Activated effector memory CD4-positive, alpha-beta T cell treated with anti-CD3 and anti-CD28 coated beads, Interleukin-2, amount 50 U/mL, for 16 hours (primary cell): ENCODE data around the gene LRMDA.

Source experiments
- DNase-seq: peaks from one replicate; pipeline ENCODE4 v3.0.0-alpha.2; 2020

LRMDA gene

DNA sequence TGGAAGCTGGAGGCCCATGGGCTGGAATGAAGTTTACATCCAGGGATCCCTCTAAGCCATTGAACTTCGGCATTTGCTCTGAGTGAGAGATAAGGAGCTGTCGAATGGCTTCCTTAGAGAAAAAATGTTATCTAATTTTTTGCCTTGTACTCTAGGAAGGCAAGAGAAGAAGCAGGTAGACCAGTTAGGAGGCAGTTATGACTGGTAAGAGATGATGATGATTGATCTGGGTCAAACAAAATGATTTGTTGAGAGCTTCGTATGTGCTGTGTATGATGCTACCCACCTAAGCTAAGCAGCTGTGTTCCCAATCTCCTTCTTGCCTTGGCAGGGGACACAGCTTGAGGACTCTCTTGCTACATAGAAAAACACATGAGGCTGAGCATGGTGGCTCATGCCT is 370.2 kb downstream of the LRMDA start:
- no peak for DNase-seq

DNA sequence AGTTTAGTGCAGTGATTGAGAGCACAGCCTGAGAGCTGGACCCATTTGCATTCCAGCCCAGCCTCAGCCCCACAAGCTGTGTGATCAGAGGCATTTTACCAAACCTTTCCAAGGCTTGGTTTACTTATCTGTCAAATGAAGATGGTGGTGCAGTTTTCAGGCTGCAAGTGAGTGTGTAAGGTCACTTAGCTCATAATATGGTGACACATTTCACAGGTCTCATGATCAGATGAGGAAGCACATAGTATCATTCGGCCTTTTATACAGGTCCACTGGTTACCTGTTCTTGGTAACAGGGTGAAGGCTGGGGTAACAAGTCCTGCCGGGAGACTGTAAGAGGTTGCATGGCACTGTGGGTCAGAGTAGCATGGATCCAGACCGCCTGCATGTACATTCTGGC is 371.7 kb downstream of the LRMDA start:
- no peak for DNase-seq

DNA sequence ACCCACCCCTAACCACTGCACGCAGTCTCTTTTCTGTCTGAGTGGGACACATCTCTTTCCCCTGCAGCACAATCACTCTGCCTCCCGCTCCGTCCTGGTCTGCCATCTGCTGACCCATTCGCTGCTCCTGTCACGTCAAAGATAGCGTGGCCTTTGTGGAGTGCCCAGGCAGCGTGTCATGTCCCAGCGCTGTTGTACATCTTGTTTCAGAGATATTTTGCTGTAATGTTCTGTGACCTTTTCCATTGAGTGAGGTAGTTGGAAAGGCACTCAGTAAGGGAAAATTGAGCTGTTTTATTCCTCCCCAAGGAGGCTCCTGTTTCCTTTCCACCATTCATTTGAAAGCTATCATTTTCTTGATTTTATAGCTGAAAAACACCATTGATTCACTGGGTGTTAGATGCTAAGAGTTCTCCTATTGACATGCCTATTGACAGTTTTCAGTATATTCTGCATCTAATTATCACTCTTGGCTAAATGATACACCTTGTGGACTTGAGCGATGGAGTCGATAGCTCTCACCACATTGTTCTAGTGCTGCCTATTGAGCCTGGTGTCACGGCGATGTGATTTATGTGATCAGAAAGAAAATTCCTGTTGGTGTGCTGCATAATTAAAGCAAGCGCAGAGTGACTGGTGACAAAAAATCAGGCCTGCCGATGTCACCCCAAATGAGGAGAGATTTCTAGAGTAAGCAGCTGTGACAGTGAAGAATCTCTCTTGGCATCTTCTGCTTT is 372.6 kb downstream of the LRMDA start:
- no peak for DNase-seq

- DNase-seq = no peak
Measured at GRCh38 chr10:75806186-75806585, 374.8 kb downstream of the LRMDA start.

DNA sequence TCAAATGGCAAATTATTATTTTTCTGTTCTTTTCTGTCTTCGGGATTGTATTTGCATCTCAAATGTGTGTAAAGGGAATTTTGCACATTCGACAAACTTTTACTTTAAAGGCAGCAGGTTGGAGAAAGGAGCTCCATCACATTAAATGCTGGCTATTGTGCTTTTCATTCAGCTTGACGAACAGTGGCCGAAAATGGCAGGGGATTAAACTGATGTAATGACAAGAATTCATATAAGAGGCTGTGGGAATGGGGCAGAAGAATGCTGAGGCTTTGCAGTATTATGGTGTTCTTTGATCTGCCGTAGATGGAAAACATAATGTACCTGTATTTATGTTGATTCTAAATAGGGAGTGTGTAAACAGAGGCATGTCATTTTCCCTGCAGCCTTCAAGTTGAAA is 376.0 kb downstream of the LRMDA start:
- DNase-seq = no peak

DNA sequence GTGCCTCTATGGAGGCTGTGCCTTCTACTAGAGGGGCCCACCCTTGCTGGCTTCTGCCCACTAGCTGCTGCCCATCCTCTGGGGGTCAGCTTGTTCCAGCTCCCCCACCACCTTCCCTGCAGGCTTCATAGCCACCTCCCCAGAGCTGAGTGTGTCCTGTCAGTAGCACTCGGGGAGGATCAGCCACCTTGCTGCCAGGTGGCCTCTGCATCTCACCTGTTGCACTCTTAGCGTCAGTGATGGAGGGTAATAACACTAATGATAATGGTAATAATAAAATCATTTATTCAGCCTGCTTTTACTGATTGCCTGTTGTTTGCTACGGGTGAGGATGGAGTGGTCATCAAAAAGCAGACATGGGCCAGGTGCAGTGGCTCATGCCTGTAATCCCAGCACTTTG is 377.6 kb downstream of the LRMDA start:
- no peak for DNase-seq

DNA sequence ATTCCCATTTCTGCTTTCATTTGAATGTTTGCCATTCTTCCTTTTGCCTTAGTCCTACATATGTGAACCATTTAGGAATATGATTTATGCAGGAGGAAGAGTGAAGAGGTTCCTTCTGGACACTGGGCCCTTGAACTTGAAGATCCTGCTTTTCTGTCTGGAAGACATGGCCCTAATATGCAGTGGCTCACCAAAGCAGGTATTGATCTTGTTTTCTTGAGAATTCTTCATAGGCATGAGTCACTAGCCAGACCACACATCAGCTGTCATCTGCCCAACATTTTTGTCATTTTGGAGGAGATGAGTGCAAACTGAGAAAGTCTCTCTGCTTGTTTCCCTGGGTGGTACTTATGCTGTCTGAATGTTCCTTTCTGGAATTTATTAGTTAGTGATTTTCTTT is 382.6 kb downstream of the LRMDA start:
- no peak for DNase-seq

DNA sequence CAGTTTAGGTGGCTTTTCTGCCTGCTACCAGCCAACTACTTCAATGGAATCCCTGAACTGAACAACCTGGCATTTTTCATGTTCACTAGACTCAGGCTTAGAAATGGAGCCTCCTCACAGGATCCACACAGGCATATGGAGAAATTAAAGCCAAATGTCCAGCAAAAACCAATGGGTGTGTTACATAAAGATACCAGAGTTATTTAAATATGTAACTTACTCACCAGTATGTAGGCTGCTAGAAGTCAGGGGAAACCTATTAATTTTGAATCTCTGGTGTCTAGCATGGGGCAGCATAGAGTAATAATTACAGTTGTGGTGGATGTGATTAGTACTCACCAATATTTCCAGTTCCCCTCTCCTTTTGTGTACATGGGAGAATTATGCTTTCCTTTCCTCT is 383.6 kb downstream of the LRMDA start:
- DNase-seq = no peak

GRCh38 chr10:75817198-75817597 is 385.8 kb downstream of the LRMDA start:
- no peak for DNase-seq

DNA sequence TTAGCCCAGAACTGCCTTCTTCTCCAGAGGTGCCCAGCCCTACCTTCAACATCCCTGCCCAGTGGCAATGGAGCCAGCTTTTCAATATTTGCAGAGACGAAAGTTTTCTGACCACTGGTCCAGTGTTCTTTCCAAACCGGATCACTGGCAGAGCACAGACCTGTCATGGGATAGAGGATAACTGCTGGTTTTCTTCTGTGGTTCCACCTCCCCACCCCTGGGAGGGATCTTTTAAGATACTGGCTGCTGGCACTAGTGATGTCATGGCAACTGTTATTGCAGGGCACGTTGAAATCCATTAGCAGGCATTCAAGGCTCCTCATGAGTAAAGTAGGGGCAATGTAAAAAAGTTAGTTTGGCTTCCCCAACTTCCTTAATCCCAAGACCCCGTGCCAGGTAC is 387.1 kb downstream of the LRMDA start:
- no peak for DNase-seq

GRCh38 chr10:75825235-75825634 is 393.8 kb downstream of the LRMDA start:
- DNase-seq = no peak

DNA sequence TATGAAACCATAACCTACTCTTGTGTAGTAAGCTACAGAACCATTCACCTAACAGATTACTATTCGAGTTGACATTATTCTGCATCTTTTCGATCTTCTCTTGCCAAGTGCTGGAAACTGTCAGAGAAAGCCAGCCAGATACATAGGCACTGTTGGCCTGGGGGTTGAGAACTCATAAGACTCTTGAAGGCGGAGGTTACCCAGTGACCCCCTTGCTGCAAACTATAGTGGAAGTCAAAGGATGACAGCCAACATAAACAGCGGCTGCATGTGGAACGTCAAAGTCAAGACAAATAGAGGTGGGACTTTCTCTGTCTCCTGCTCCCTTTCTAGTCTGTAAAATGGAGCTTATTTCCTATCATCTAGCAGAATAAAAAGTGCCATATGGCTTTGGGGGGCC is 394.2 kb downstream of the LRMDA start:
- no peak for DNase-seq

DNA sequence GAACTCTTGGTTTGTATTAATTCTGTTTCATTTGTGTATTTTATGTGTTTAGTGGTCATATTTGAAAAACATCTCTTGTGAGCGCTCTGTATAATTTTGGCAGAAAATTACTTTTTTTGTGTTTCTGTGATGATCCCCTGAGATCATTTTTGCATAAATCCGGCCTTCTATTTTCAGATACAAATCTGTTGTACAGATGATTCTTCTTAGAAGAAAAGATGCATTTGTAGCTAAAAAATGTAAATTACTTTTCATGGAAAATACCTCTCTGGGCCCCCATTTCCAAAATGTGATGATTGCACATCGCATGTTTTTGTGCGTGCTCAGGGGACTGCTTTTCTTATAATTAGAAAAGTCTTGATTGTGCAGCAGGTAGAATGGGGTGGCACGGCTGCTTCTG is 395.4 kb downstream of the LRMDA start:
- DNase-seq = no peak

DNA sequence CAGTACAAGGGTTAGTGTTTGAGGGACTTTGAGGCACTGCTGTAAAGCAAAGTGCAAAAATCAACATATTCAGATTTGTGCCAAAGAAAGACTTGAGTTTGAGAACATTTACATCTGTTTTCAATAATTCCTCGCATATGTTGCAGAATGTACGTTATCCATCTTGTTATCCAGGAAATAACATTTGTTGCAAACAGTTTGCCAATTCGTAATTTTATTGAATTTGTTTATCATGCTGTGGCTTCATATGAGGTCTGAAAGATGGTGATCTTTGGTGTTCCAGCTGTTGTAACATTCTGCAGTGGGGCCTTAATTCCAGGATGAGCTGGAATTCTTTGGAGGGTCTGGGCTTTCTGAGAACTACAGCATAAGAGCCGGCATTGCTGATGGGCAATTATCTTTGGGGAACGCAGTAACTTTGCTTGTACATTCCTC is 396.2 kb downstream of the LRMDA start:
- no peak for DNase-seq

- DNase-seq = no peak
Measured at GRCh38 chr10:75828413-75828812, 397.0 kb downstream of the LRMDA start.

- DNase-seq = no peak
Measured at GRCh38 chr10:75836064-75836463, 404.6 kb downstream of the LRMDA start.

DNA sequence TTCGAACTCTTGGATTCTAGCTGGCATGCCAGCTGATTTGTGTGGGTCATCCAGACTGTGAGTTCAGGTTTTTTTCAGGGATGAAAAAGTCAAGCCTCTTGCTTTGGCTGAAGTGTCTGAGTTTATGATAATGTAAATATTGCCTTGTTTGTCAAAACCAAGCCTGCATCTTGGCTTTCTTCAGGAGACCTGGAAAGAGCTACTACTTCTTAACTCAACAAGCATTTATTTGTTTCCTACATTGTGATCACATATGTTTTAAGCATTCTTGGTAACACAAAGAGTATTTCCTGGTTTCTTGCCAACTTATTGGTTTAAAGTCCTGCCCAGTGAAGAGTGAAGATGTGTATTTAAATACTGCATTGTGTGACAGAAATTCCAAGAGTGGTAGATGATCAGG is 407.1 kb downstream of the LRMDA start:
- no peak for DNase-seq

- DNase-seq = no peak
Measured at GRCh38 chr10:75839020-75839419, 407.6 kb downstream of the LRMDA start.

DNA sequence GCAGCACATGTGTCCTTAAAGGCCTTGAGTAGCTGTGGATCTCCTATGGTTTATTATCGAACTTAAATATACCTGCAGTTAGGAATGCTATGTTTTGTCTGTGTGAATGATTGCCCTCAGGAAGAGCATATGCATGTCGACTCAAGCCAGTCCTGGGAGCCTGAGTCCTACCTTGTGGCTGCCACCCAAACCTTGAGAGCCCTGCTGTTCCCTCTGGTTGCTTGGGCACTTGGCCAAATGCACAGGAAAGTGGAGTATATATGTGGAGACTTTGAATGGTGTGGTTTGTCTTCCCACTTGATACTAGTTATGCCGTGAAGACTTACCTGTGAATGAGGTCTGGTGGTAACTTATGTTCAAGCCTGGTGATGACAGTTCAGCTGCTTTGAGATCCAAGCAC is 409.8 kb downstream of the LRMDA start:
- DNase-seq = no peak

- DNase-seq = no peak
Measured at GRCh38 chr10:75845176-75845947, 413.9 kb downstream of the LRMDA start.

DNA sequence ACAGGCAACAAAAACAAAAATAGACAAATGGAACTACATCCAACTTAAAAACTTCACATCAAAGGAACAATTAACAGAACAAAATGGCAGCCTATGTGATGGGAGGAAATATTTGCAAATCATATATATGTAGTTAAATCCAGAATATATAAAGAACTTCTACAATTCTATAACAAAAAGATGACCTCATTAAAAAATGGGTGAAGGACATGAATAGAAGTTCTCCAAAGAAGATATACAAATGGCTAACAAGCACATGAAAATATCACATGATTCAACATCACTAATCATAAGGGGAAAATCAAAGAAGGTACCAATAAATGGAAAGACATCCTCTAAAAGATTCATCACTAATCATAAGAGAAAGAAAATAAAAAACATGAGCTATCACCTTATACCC is 416.1 kb downstream of the LRMDA start:
- DNase-seq = no peak

DNA sequence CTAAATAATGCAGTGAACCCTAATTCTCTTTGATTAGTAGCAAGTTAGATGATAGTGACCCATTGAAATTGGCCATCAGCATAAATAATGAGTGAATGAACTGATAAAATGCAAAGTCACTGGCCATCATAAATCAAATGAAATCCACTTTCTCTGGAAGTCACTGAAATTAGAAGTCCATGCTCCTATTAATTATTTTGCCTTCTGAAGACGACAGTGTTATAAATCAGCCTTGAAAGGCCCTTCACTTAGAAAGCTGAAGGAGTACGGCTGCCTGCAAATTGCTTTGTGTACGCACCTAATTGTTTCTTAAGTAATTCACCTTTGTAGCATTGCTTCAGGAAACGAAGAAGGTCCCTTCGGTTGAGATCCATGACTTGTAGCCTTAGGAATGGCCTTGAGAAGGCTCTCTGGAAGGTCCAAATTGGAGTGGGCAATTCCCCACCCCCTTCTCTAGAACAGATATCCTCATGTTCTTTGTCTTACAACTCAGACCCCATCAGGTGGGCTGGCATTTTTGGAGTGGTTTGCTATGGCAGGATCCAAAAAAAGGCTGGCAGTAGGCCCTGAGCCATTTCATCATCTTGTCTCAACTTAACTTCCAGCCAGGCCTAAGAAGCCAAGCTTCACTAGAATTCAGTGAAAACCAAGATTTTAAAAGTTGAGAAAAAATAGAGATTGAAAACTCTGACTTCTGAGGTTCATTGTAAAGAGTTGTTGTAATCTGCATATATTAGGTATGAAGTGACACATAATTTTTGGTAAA is 420.3 kb downstream of the LRMDA start:
- no peak for DNase-seq

- DNase-seq = no peak
Measured at GRCh38 chr10:75852851-75853484, 421.5 kb downstream of the LRMDA start.
